ENCODE results near the gene PIK3R5.

Gene PIK3R5

DNA sequence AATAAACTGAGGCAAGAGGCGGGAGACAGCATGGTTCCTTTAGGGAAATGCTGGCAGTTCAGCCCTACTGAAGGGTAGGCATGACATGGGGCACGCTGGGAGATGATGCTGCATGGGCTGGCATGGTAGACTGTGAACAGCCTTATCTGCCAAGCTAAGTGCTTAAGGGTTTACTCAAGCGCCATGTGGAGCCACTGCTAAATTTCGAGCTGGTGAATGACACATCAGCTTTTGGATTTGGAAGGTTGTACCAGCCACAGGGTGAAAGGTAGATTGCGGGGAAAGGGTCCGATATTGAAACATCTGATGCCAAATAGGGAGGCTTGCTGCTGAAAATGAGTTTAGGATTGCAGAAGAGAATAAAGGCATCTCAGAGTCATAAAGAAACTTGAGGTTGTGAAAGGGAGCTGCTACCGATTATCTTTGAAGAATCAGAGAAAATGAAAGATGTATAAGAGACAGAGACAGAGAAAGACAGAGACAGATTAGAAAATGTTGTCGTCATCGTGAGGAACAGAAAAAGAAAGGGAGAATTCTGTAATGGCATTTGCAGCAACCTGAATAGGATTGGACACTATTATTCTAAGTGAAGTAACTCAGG is 16.3 kb downstream of the PIK3R5 start:
- DNase-seq, result no peak

GRCh38 chr17:8948462-8948861 is 17.0 kb downstream of the PIK3R5 start:
- no peak for DNase-seq

DNA sequence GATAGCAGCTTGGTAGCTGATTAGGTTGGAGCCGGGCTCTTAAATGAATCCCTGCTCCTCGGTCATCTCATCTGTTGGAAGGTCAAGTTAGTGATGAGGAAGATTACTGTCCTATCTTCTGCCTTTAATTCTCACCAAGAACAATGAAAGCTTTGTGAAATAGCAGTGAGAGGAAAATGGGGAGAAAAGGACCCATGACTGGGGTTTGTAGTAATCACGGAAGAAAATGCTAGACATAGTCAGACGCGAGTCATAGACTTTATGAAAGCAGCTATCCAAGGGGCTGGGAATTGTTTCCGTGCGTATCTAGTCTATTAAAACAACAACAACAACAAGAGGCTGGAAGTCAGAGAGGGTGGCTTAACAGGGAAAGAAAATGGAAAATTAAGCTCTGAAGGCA is 18.3 kb downstream of the PIK3R5 start:
- no peak for DNase-seq

GRCh38 chr17:8946476-8946875 is 19.0 kb downstream of the PIK3R5 start:
- DNase-seq, result no peak

GRCh38 chr17:8946071-8946470 is 19.4 kb downstream of the PIK3R5 start:
- no peak for DNase-seq

- no peak for DNase-seq
Measured at GRCh38 chr17:8944748-8945147, 20.8 kb downstream of the PIK3R5 start.

GRCh38 chr17:8944083-8944482 is 21.4 kb downstream of the PIK3R5 start:
- no peak for DNase-seq

- no peak for DNase-seq
Measured at GRCh38 chr17:8941980-8942622, 23.4 kb downstream of the PIK3R5 start.

DNA sequence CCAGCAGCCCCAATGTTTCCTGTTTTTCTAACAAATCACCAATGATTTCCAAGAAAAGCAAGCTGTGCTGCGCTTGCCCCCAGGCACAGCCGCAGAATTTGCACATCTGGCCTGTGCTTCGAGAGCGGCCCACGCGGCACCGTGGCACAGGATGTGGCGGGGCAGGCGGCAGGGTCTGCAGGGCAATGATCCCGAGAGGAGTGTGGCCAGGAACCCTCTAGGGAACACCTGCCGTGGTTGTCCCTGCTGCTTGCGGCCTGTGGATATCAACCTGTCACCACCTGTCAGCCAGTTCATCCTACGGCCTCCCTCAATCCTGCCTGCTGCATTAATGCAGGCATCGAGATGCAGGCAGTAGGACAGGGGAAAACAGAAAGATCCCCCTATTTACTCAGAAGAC is 24.0 kb downstream of the PIK3R5 start:
- no peak for DNase-seq

DNA sequence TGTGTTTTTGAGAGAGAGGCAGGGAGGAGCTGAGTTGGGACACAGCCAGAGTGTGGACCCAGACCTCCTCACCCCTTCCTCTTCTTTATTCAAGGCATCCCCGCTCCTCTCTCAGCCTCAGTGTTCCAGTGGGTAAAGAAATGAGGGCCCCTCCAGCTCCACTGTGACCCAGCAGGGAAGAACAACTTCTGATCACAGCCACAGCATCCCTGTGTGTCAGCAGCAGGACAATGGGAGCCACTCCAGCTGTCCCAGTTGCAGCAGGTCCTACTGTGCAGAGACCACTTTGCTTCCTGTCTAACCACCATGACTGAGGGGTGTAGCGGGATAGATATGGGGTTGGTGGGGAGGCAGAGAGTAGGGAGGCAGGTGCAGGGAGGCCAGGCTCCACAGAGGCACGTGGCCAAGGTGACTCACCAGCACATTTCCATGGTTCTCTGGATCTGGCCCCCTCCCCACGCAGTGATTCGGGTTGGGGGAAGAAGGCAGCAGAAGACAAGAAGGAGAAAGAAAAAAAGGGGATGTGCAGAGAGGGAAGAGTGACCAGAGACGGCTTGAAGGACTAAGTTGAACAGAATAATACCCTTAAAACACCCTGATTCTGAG is 24.5 kb downstream of the PIK3R5 start:
- DNase-seq, result no peak

DNA sequence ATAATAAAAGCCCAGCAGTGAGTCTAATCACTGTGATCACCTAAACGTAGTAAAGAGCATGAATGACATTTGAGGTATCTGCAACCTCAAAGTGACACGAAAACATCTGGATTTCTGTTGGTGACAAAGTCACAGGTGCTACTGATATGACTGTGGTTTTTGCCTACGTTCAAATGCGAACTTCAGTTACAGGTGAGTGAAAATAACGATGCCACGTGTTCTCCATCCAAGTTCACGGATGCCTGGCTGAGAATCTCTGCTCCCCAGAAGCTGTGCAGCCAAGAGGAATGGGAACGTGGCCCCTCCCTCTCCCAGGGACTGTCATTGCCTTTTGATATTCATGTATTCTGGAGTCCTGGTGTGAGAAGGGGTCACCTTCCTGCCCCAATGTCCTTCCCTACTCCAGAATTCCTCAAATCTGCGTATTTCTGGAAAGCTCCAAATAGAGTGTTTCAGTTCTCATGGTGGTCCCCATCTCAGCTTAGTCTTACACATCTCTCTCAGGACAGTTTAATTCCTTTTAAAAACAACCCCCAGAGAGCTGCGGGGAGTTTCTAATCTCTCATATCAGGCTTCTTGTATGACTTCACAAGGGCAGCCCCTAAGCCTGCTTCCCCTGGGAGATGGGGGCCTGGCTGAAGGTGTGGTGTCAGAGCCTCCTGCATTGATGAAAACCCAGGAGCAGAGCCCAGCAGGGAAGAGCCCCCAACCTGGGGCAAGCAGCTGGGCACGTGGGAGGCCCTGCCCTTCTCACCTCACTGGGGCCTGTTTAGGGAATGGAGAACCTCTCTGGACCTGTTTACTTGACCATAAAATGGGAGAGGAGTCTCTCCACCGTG is 25.8 kb downstream of the PIK3R5 start:
- no peak for DNase-seq

GRCh38 chr17:8938933-8939332 is 26.6 kb downstream of the PIK3R5 start:
- no peak for DNase-seq

GRCh38 chr17:8935191-8935590 is 30.3 kb downstream of the PIK3R5 start:
- no peak for DNase-seq

DNA sequence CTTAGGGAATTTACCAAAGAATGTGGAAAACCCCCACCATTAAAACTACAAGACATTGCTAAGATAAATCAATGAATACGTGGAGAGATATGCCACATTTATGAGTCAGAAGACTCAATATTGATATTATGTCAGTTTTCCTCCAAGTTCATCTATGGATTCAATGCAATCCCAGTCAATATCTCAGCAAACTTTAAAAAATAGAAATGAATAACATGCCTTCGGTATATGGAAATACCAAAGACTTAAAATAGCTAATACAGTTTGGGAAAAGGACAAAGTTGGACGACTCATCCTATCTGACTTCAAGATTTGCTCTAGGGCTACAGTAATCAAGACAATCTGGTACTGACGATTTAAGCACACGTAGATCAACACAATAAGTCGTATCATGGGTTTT is 31.2 kb downstream of the PIK3R5 start:
- no peak for DNase-seq

DNA sequence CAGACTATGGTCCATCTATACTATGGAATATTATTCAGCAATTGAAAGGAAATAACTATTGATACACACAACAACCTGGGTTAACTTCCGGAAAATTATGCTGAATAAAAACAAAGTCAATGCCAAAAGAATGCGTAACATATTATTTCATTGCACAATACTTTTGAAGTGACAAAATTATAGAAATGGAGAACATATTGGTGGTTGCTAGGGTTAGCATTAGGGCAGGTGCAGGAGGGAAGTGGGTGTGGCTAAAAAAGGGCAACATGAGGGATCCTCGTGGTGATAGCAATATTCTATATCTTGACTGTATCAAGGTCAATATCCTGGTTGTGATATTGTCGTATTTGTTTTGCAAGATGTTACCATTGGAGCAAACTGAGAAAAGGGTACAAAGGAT is 34.9 kb downstream of the PIK3R5 start:
- no peak for DNase-seq

DNA sequence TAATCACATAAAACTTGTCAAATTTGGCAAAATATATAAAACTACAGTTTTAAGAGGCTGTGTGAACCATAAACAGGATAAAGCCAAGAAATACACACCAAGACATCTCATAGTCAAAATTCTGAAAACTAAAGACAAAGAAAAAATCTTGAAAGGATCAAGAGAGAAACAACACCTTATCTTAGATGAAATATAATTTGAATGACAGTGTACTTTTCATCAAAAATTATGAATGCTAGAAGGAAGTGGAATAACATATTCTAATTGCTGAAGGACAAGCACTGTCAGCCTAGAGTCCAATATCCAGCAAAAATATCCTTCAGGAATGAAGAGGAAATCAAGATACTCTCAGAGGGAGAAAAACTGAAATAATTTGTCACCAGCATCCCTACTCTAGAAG is 37.2 kb downstream of the PIK3R5 start:
- DNase-seq, result no peak

DNA sequence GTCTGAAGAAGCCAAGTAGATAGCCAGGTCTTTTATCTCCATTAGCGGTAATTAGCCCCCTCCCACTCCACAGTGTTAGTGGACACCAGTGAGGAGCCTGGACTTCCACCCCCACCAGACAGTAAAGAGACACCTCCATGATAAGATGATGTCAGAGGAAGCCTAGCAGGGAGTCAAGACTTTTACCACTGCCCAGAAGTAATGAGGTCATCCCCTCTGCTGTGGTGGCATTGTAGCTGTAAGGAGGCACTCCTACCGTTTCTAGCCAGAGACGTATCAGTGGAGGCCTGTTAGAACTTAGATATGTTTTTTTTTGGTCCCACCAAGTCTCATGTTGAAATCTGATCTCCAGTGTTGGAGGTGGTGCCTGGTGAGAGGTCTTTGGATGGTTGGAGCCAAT is 38.1 kb downstream of the PIK3R5 start:
- no peak for DNase-seq

GRCh38 chr17:8925808-8926207 is 39.7 kb downstream of the PIK3R5 start:
- DNase-seq, result no peak

GRCh38 chr17:8925141-8925540 is 40.4 kb downstream of the PIK3R5 start:
- no peak for DNase-seq

GRCh38 chr17:8924595-8924994 is 40.9 kb downstream of the PIK3R5 start:
- no peak for DNase-seq

GRCh38 chr17:8923762-8924161 is 41.7 kb downstream of the PIK3R5 start:
- DNase-seq, result no peak

DNA sequence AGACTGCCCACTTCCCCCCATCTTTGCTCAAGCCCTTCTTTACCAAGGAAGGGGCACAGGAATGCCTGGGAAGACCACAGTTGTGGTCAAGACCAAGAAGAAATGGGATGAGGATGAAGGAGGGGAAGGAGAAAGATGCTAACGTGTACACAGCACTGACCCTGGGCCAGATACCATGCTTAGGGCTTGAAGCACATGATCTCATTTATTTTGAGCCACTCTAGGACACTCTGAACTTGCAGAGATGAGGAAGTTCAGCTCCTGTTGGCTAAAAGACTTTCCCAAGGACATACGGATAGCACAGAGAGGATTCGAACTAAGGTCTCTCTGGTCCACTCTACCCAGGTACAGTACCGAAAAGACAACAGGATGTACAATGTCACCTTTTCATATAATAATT is 42.6 kb downstream of the PIK3R5 start:
- no peak for DNase-seq

DNA sequence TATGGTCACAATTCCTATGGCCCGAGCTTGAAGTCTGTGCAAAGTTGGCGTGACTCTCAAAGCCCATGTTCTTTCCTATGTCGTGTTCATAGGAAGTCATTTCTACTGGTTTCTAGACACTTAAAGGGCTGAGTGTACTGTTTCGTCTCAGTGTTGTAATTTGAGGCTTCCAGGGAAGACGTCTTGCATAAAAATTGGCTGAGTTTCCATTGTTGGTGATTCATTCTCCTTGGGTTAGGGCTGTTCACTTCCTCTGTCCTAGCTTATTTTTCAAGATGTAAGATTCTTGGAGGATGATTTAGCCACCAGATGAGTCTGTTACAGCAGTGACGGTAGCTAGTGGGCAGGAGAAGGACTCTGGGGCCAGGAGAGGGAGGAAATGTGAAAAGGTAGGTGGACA is 43.1 kb downstream of the PIK3R5 start:
- DNase-seq, result peak; percentile 3

DNA sequence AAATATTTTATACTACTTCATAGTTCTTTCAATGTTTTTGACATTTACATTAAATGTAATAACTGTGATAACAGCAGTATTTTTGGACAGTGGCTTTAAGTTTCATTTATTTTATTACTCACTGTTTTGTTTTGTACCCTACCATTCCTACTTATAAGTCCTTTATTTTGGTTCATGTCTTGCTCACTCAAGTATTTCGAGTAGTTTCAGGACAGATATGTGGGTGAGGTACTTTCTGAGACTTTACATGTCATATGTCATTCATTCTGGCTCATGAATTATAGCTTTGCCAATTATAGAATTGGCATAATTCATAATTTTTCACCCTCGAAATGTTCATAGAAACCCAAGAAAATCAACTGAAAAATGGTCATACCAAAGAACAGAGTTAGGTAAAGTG is 44.4 kb downstream of the PIK3R5 start:
- DNase-seq, result no peak
